Tibial artery (tissue), 4 donors: ENCODE results near the gene MAGI2.

Source experiments
- DNase-seq, 2 donors: peaks; one replicate each; pipeline ENCODE4 v3.0.0-alpha.2; 2019
- H3K27ac ChIP-seq, 2 donors: fragments of 200-600 bp; sonication (generic) in 1 of 2; 1 replicate in 1 of 2; 2 replicates in 1 of 2; pipeline ENCODE4 v1.5.1; 2018 to 2019; ENCODE audit warnings: mild to moderate bottlenecking in 1 of 2
- H3K27me3 ChIP-seq, 2 donors: fragments of 200-600 bp; sonication (generic) in 1 of 2; one replicate each; pipeline versions ENCODE4 v1.5.1 to v1.6.0; 2016 to 2019
- H3K36me3 ChIP-seq, 3 donors: fragments of 200-600 bp; sonication (generic) in 2 of 3; one replicate each; pipeline ENCODE4 v1.5.1; 2016 to 2019; ENCODE audit warnings: mild to moderate bottlenecking in 2 of 3
- H3K4me1 ChIP-seq, 4 donors: fragments of 200-600 bp; sonication (generic) in 2 of 4; 1 replicate in 3 of 4; 2 replicates in 1 of 4; pipeline ENCODE4 v1.5.1; 2016 to 2019
- H3K4me3 ChIP-seq, 2 donors: fragments of 200-600 bp; sonication (generic) in 1 of 2; 1 replicate in 1 of 2; 2 replicates in 1 of 2; pipeline ENCODE4 v1.5.1; 2018 to 2019; ENCODE audit warnings: mild to moderate bottlenecking in 2 of 2
- H3K9me3 ChIP-seq, 3 donors: fragments of 200-600 bp; sonication (generic) in 1 of 3; one replicate each; pipeline ENCODE4 v1.5.1; 2016 to 2019
- intact Hi-C: fragments of 100-400 bp; cut with DNase I; formaldehyde crosslinking; loops from one replicate; pipeline ENCODE4 v1.15.0; 2023; ENCODE audit warnings: low total_unique reads
- TF ChIP-seq, protein P1 (sequence below), 2 experiments: fragments of 200-600 bp in 1 of 2; fragments of 450-650 bp in 1 of 2; IDR thresholded peaks; one replicate each; pipeline ENCODE4 v1.5.1; 2017 to 2019; ENCODE audit warnings: antibody characterized with exemption in 2 of 2, mild to moderate bottlenecking in 1 of 2, moderate library complexity in 1 of 2

Gene MAGI2

DNA sequence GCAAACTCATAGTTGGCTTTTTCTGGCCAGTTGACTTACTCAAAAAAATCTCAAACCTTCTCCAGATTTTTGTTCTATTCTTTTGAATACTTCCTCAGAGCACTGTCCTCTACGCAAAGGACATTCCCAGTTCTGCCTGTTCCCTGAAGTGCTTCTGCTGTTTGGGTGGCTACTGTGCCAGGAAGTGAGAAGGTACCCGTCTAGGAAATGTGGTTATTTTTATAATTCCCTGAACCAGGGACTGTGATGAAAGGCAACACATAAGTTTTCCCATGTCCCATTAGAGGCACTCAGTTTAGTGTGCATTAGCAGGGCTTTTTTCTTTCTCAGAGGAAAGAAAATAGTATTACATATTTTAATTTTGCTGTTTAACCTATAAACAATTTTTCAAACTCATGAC lies 1284.6 kb downstream of the MAGI2 start:
- intact Hi-C loops = no loop called here
- Histone ChIP-seq H3K27ac (no peak overlapping the region), H3K36me3 (peaks cover 0 to 13% (median 5%) of the 10 kb centered on the region in 3 donors), H3K4me1 (peaks cover 0 to 37% (median 10%) of the 10 kb centered on the region in 4 donors), H3K9me3 (no peaks in the 10 kb centered on the region), H3K4me3 (no peak overlapping the region), H3K27me3 (no peaks in the 10 kb centered on the region)
- TF ChIP-seq, protein P1, sequence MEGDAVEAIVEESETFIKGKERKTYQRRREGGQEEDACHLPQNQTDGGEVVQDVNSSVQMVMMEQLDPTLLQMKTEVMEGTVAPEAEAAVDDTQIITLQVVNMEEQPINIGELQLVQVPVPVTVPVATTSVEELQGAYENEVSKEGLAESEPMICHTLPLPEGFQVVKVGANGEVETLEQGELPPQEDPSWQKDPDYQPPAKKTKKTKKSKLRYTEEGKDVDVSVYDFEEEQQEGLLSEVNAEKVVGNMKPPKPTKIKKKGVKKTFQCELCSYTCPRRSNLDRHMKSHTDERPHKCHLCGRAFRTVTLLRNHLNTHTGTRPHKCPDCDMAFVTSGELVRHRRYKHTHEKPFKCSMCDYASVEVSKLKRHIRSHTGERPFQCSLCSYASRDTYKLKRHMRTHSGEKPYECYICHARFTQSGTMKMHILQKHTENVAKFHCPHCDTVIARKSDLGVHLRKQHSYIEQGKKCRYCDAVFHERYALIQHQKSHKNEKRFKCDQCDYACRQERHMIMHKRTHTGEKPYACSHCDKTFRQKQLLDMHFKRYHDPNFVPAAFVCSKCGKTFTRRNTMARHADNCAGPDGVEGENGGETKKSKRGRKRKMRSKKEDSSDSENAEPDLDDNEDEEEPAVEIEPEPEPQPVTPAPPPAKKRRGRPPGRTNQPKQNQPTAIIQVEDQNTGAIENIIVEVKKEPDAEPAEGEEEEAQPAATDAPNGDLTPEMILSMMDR (IDR thresholded peaks at IDR 0.05) = no peak
- DNase-seq = no peak

DNA sequence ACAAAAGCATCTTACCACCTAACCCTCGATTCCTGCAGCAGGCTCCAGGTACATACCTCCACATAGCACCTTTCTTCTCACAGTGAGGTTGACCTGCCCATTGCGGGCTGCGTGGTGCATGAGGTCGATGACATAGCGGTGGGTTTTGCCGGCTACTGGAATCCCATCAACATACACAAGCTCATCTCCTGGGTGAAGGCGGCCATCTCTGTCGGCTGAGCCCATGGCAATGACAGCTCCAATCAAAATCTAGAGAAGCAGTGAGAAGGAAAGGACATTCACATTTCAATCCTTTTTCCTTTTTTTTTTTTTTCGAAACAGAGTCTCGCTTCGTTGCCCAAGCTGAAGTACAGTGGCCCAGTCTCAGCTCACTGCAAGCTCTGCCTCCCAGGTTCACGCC lies 1285.6 kb downstream of the MAGI2 start:
- no peak for DNase-seq
- Histone ChIP-seq H3K27ac (no peak overlapping the region), H3K4me3 (no peak overlapping the region), H3K27me3 (no peaks in the 10 kb centered on the region), H3K9me3 (no peaks in the 10 kb centered on the region), H3K36me3 (peaks cover 0 to 13% (median 5%) of the 10 kb centered on the region in 3 donors), H3K4me1 (peaks cover 0 to 27% (median 5%) of the 10 kb centered on the region in 4 donors)
- TF ChIP-seq, protein P1 (IDR thresholded peaks at IDR 0.05) = no peak
- intact Hi-C loops = no loop called here

DNA sequence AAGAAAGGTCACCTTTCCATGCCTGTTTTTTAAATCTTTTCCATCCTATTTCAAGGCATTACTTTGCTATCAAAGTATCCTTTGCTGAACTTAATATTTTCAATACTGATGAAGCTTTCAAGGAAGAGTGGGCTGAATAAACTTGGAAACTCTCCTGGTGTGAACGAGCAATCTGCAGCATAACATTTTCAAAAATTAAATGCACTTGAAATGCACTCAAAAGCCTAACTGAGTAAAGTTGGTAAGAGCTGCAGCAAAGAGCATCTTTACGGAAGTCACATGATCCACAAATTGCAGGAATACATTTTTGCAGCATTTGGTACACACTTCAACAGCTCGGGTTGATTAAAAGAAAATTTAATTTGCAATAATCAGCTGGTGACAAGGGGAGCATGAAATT lies 1287.6 kb downstream of the MAGI2 start:
- TF ChIP-seq, protein P1 (IDR thresholded peaks at IDR 0.05) = no peak
- Histone ChIP-seq H3K4me1 (peaks cover 0 to 19% (median 3%) of the 10 kb centered on the region in 4 donors), H3K4me3 (no peak overlapping the region), H3K9me3 (no peaks in the 10 kb centered on the region), H3K36me3 (peaks cover 0 to 13% (median 5%) of the 10 kb centered on the region in 3 donors), H3K27ac (no peak overlapping the region), H3K27me3 (no peaks in the 10 kb centered on the region)
- DNase-seq = no peak
- intact Hi-C loops = no loop called here

DNA sequence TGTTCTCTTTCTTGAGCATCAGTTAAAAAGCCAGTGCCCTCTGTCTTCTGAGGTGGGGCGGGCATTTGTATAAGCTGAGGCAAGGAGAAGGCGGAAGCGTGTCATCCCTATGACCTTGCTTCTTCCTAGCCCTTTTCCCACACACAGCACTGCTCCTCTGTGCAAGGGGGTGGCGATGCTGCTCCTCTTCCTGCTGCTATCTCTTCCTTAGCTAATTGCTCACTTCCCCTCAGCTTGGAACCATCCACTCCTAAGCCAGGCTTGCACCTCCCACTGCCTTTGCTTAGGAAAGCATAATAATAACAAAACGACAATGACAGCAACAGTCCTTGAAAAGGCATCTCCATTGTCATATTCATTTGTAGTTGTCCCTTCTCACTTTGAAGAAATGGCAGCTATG lies 1288.0 kb downstream of the MAGI2 start:
- Histone ChIP-seq H3K36me3 (peaks cover 0 to 13% (median 5%) of the 10 kb centered on the region in 3 donors), H3K27ac (no peak overlapping the region), H3K4me3 (no peak overlapping the region), H3K4me1 (peaks cover 0 to 19% (median 3%) of the 10 kb centered on the region in 4 donors), H3K9me3 (no peaks in the 10 kb centered on the region), H3K27me3 (no peaks in the 10 kb centered on the region)
- TF ChIP-seq, protein P1 (IDR thresholded peaks at IDR 0.05) = no peak
- no peak for DNase-seq
- intact Hi-C loops = no loop called here

DNA sequence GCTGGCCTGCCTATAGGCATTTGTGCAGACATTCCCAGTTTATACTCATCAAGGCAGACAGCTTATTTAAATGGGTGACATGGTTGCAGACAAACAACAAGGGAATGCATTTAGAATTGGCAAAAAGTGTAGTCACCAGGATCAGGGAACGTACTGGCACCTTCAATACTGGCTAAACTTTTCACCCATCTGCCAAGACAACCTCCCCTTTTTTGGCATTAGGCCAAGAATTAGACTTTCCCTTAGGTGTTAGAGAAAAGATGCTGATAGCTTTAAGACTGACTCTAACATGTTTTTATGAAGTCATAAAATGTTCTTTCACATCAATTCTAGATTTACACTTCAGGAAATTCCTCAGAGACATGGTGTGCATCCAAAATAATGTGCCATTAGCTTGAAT lies 1289.0 kb downstream of the MAGI2 start:
- peaks cover 9 to 20% (median 10%) of the 10 kb centered on the region in 3 donors for H3K36me3 ChIP-seq
- TF ChIP-seq, protein P1 (IDR thresholded peaks at IDR 0.05) = no peak
- DNase-seq = no peak
- no peaks in the 10 kb centered on the region for H3K27me3 ChIP-seq
- no peak overlapping the region for H3K4me3 ChIP-seq
- H3K4me1 ChIP-seq = peaks cover 0 to 17% (median 2%) of the 10 kb centered on the region in 4 donors
- no peaks in the 10 kb centered on the region for H3K9me3 ChIP-seq
- intact Hi-C loops = no loop called here
- H3K27ac ChIP-seq = no peak overlapping the region

DNA sequence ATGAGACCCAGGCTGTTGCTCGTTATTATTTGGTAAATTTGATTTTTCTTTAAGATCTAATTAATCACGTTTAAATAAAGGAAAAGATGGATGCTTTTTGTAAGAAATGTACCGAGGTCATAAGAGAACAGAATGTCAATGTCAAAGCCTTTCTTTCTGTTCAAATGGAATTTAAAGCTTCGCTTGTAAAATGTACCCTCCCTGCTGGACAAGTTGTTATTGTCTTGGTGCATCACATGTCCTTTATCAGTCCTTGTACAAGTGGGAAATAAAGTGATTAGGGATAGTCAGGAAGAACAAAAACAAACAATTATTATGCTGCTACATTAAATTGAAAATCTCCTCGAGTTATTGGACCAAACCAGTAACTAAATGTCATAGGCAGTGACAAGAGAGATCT lies 1291.7 kb downstream of the MAGI2 start:
- Histone ChIP-seq H3K4me3 (no peak overlapping the region), H3K27ac (no peak overlapping the region), H3K36me3 (peaks cover 12 to 16% (median 13%) of the 10 kb centered on the region in 3 donors), H3K9me3 (no peaks in the 10 kb centered on the region), H3K4me1 (peaks cover 0 to 6% (median 0%) of the 10 kb centered on the region in 4 donors), H3K27me3 (no peaks in the 10 kb centered on the region)
- intact Hi-C loops = no loop called here
- DNase-seq = no peak
- TF ChIP-seq, protein P1 (IDR thresholded peaks at IDR 0.05) = no peak
